Heart left ventricle (tissue), 13 donors: Measurements from ENCODE around the gene SLC18B1.

Experiments used
- CTCF ChIP-seq, 12 donors: fragments of 200-600 bp; sonication (generic) in 4 of 12; IDR thresholded peaks; one replicate each; pipeline versions ENCODE4 v1.5.0 to v1.8.0; 2018 to 2022; ENCODE audit warnings: antibody characterized with exemption in 12 of 12, mild to moderate bottlenecking in 5 of 12
- POLR2A ChIP-seq, 2 donors: fragments of 450-650 bp; IDR thresholded peaks; one replicate each; pipeline ENCODE4 v1.6.1; 2017; ENCODE audit warnings: antibody characterized with exemption in 2 of 2, mild to moderate bottlenecking in 2 of 2, moderate library complexity in 2 of 2
- donor health status: ischemic (EF 13 %, LVEDD 7.1; RV severe dilation, severe dysfunction).
- donor health status: DM: no; HTN: yes; CAD: no.
- donor health status: DM: no; HTN: no; CAD: no.
- donor health status: ischemic (EF 25% LVEDD 6.9; RV normal size, moderate dysfunction).
- donor health status: ischemic (EF 25% LVEDD 5.7; RV mildly dilated, moderate dysfunction).
- donor health status: ischemic (EF 35%, LVEDD 5.7; RV mildly dilated, moderate dysfunction).
- donor health status: nonischemic (EF 11% LVEDD 7.7; RV severe dilation, severe dysfunction).
- donor health status: DM: yes; HTN: yes; CAD: no.
- donor health status: PGD.
- donor health status: ischemic (EF 29% LVEDD 5.4; RV normal size, mild dysfunction).
- donor health status: nonischemic (EF 23%, LVEDD 6.1; RV moderate dilation, normal function).

GRCh38 chr6:132733283-132733682 is 65.2 kb downstream of the SLC18B1 start:
- TF ChIP-seq CTCF (IDR thresholded peaks at IDR 0.05), result no peak
- no peak for TF ChIP-seq POLR2A (IDR thresholded peaks at IDR 0.05)
